H1 (cell line): ENCODE results near the gene GPN2. TPM values are rescaled to one million over a fixed set of nuclear protein-coding genes. Genes with fewer than 3 reads are reported as not detected.

Source experiments
- KDM1A ChIP-seq: fragments of 200-600, 300-600 bp; sonication (generic); IDR thresholded peaks from 2 replicates; pipeline ENCODE4 v1.7.1; 2016; ENCODE audit warnings: mild to moderate bottlenecking, low read length, borderline replicate concordance
- NANOG ChIP-seq: IDR thresholded peaks from 2 replicates; pipeline ENCODE4 v1.6.1; 2011; ENCODE audit warnings: low read length, low read depth, mild to moderate bottlenecking, inconsistent platforms; ENCODE audit not compliant: insufficient read depth, poor library complexity, severe bottlenecking
- SRF ChIP-seq: IDR thresholded peaks from 2 replicates; pipeline ENCODE4 v1.6.1; 2011; ENCODE audit warnings: mild to moderate bottlenecking, low read depth, low read length, moderate library complexity
- TCF12 ChIP-seq: IDR thresholded peaks from 2 replicates; pipeline ENCODE4 v1.6.1; 2011; ENCODE audit warnings: low read depth, mild to moderate bottlenecking, low read length
- polyA plus RNA-seq, 7 experiments: library from polyadenylated mRNA; depleted of rRNA in 3 of 7; stranded (reverse) in 5 of 7; unstranded in 2 of 7; fragments of >200 nt in 5 of 7; fragments of 200-250 nt in 2 of 7; gene quantifications; 1 replicate in 5 of 7; 2 replicates in 1 of 7; 4 replicates in 1 of 7; pipeline versions ENCODE4 v1.2.1 to v1.2.3, GENCODE V29; 2011 to 2013; ENCODE audit warnings: missing spikeins in 2 of 7, mixed read lengths in 2 of 7
- total RNA-seq: library from RNA; stranded (reverse); fragmentation: NEBNext Ultra II Directional; extraction: Animal tissue kit (Norgen Biotek cat#: 25700); gene quantifications from 2 replicates; pipeline ENCODE4 v1.2.1, GENCODE V29; 2021
- TF ChIP-seq, protein P1 (sequence below): fragments of 300-600 bp; sonication (generic); IDR thresholded peaks from 2 replicates; pipeline ENCODE4 v1.7.1; 2012; ENCODE audit warnings: low read length, moderate library complexity, mild to moderate bottlenecking, inconsistent platforms; ENCODE audit not compliant: insufficient replicate concordance
- TF ChIP-seq, protein P2 (sequence below): IDR thresholded peaks from 2 replicates; pipeline ENCODE4 v1.6.1; 2012; ENCODE audit warnings: low read length, inconsistent platforms

GPN2 gene
- total and polyA plus RNA-seq, 2 of the 8 experiments (the other 6 are each of a cell fraction or from before 2014, with no cell fraction given): 27.3 to 36.8 TPM

DNA sequence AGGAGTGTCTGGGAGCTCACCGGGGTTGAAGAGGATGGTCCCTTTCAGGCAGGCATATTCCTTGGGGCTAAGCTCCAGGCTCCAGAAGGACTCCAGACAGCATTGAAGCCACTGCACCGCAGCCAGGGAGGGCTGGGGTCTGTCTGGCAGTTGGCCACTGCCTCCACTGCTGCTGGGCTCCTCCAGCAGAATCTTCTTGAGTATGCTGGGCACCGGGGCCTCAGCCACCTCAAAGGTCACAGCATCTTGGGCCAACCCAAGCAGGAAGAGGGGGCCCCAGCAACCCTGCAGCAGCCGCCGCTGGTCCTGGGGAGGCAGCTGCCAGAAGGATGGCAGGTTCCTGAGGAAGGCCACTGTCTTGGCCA is 23.3 kb upstream of the GPN2 start (continued):
- TF ChIP-seq, protein P1, sequence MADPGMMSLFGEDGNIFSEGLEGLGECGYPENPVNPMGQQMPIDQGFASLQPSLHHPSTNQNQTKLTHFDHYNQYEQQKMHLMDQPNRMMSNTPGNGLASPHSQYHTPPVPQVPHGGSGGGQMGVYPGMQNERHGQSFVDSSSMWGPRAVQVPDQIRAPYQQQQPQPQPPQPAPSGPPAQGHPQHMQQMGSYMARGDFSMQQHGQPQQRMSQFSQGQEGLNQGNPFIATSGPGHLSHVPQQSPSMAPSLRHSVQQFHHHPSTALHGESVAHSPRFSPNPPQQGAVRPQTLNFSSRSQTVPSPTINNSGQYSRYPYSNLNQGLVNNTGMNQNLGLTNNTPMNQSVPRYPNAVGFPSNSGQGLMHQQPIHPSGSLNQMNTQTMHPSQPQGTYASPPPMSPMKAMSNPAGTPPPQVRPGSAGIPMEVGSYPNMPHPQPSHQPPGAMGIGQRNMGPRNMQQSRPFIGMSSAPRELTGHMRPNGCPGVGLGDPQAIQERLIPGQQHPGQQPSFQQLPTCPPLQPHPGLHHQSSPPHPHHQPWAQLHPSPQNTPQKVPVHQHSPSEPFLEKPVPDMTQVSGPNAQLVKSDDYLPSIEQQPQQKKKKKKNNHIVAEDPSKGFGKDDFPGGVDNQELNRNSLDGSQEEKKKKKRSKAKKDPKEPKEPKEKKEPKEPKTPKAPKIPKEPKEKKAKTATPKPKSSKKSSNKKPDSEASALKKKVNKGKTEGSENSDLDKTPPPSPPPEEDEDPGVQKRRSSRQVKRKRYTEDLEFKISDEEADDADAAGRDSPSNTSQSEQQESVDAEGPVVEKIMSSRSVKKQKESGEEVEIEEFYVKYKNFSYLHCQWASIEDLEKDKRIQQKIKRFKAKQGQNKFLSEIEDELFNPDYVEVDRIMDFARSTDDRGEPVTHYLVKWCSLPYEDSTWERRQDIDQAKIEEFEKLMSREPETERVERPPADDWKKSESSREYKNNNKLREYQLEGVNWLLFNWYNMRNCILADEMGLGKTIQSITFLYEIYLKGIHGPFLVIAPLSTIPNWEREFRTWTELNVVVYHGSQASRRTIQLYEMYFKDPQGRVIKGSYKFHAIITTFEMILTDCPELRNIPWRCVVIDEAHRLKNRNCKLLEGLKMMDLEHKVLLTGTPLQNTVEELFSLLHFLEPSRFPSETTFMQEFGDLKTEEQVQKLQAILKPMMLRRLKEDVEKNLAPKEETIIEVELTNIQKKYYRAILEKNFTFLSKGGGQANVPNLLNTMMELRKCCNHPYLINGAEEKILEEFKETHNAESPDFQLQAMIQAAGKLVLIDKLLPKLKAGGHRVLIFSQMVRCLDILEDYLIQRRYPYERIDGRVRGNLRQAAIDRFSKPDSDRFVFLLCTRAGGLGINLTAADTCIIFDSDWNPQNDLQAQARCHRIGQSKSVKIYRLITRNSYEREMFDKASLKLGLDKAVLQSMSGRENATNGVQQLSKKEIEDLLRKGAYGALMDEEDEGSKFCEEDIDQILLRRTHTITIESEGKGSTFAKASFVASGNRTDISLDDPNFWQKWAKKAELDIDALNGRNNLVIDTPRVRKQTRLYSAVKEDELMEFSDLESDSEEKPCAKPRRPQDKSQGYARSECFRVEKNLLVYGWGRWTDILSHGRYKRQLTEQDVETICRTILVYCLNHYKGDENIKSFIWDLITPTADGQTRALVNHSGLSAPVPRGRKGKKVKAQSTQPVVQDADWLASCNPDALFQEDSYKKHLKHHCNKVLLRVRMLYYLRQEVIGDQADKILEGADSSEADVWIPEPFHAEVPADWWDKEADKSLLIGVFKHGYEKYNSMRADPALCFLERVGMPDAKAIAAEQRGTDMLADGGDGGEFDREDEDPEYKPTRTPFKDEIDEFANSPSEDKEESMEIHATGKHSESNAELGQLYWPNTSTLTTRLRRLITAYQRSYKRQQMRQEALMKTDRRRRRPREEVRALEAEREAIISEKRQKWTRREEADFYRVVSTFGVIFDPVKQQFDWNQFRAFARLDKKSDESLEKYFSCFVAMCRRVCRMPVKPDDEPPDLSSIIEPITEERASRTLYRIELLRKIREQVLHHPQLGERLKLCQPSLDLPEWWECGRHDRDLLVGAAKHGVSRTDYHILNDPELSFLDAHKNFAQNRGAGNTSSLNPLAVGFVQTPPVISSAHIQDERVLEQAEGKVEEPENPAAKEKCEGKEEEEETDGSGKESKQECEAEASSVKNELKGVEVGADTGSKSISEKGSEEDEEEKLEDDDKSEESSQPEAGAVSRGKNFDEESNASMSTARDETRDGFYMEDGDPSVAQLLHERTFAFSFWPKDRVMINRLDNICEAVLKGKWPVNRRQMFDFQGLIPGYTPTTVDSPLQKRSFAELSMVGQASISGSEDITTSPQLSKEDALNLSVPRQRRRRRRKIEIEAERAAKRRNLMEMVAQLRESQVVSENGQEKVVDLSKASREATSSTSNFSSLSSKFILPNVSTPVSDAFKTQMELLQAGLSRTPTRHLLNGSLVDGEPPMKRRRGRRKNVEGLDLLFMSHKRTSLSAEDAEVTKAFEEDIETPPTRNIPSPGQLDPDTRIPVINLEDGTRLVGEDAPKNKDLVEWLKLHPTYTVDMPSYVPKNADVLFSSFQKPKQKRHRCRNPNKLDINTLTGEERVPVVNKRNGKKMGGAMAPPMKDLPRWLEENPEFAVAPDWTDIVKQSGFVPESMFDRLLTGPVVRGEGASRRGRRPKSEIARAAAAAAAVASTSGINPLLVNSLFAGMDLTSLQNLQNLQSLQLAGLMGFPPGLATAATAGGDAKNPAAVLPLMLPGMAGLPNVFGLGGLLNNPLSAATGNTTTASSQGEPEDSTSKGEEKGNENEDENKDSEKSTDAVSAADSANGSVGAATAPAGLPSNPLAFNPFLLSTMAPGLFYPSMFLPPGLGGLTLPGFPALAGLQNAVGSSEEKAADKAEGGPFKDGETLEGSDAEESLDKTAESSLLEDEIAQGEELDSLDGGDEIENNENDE: no peak
- no peak for TF ChIP-seq TCF12
- TF ChIP-seq, protein P2, sequence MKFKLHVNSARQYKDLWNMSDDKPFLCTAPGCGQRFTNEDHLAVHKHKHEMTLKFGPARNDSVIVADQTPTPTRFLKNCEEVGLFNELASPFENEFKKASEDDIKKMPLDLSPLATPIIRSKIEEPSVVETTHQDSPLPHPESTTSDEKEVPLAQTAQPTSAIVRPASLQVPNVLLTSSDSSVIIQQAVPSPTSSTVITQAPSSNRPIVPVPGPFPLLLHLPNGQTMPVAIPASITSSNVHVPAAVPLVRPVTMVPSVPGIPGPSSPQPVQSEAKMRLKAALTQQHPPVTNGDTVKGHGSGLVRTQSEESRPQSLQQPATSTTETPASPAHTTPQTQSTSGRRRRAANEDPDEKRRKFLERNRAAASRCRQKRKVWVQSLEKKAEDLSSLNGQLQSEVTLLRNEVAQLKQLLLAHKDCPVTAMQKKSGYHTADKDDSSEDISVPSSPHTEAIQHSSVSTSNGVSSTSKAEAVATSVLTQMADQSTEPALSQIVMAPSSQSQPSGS: no peak
- TF ChIP-seq SRF: no peak
- no peak for TF ChIP-seq KDM1A
- TF ChIP-seq NANOG: no peak
